B cell (primary cell): ENCODE results near the gene SLC16A10. TPM values are rescaled to one million over a fixed set of nuclear protein-coding genes. Genes with fewer than 3 reads are reported as not detected.

Experiments
- ATAC-seq: fragments of 200-7000 bp; cut with Tn5 transposase; one replicate; pipeline ENCODE4 v1.10.0; 2021; ENCODE audit warnings: low read depth, mild to moderate bottlenecking, moderate number of reproducible peaks, moderate library complexity
- CTCF ChIA-PET: fragments of 350-600 bp; sonication (Branson Sonifier 250); formaldehyde crosslinking; loops from one replicate; lab custom pipeline; 2021; ENCODE audit warnings: antibody characterized with exemption, inconsistent platforms; lab: Charles Lee
- POLR2A ChIA-PET: fragments of 350-600 bp; sonication (Branson Sonifier 250); formaldehyde crosslinking; loops from one replicate; lab custom pipeline; 2021; ENCODE audit warnings: antibody characterized with exemption; lab: Charles Lee
- DNase-seq: peaks from one replicate; pipeline ENCODE4 v3.0.0; 2013
- H2AFZ ChIP-seq: 2 replicates; pipeline ENCODE4 v1.6.1; 2012; ENCODE audit warnings: mild to moderate bottlenecking, low read depth, low read length; ENCODE audit not compliant: insufficient read depth, poor library complexity, severe bottlenecking
- H3K27ac ChIP-seq, 2 donors: 1 replicate in 1 of 2; 2 replicates in 1 of 2; pipeline ENCODE4 v1.5.1; 2012 to 2013; ENCODE audit warnings: low read length in 2 of 2, mild to moderate bottlenecking in 2 of 2, moderate library complexity in 1 of 2
- H3K27me3 ChIP-seq, 4 experiments: fragments of 200-600 bp in 1 of 4; sonication (generic) in 1 of 4; replicated peaks in 1 of 4; 1 replicate in 2 of 4; 2 replicates in 2 of 4; pipeline versions ENCODE4 v1.6.1 to v1.7.0; 2013 to 2016; ENCODE audit warnings: low read length in 3 of 4, mild to moderate bottlenecking in 2 of 4, mixed read lengths in 1 of 4, moderate library complexity in 1 of 4; ENCODE audit not compliant: insufficient read depth in 4 of 4, control insufficient read depth in 3 of 4; ENCODE audit errors: control extremely low read depth in 1 of 4
- H3K36me3 ChIP-seq, 2 experiments: replicated peaks in 1 of 2; 1 replicate in 1 of 2; 2 replicates in 1 of 2; pipeline versions ENCODE4 v1.6.1 to v1.7.1; 2013; ENCODE audit warnings: low read length in 1 of 2; ENCODE audit not compliant: insufficient read depth in 2 of 2, control insufficient read depth in 1 of 2; ENCODE audit errors: control extremely low read depth in 1 of 2, extremely low read depth in 1 of 2
- H3K4me1 ChIP-seq, 2 donors: fragments of 200-600 bp in 1 of 2; sonication (generic) in 1 of 2; 1 replicate in 1 of 2; 2 replicates in 1 of 2; pipeline versions ENCODE4 v1.5.1 to v1.6.1; 2013 to 2017; ENCODE audit warnings: low read length in 2 of 2; ENCODE audit not compliant: control insufficient read depth in 2 of 2, insufficient read depth in 2 of 2
- H3K4me2 ChIP-seq: replicated peaks from 2 replicates; pipeline ENCODE3; 2012; ENCODE audit warnings: mild to moderate bottlenecking, low read depth, low read length; ENCODE audit not compliant: poor library complexity, severe bottlenecking
- H3K4me3 ChIP-seq, 5 experiments: fragments of 200-600 bp in 1 of 5; sonication (generic) in 1 of 5; 1 replicate in 3 of 5; 2 replicates in 2 of 5; pipeline versions ENCODE4 v1.5.1 to v1.7.0; 2011 to 2016; ENCODE audit warnings: low read length in 4 of 5, mild to moderate bottlenecking in 4 of 5, low read depth in 2 of 5, control low read depth in 1 of 5, moderate library complexity in 1 of 5; ENCODE audit not compliant: insufficient read depth in 1 of 5; ENCODE audit errors: control extremely low read depth in 1 of 5, extremely low read depth in 1 of 5
- H3K79me2 ChIP-seq: fragments of 200-600 bp; sonication (generic); one replicate; pipeline ENCODE4 v1.6.0; 2016; ENCODE audit warnings: low read length; ENCODE audit not compliant: control insufficient read depth, insufficient read depth
- H3K9ac ChIP-seq: fragments of 200-600 bp; sonication (generic); 2 replicates; pipeline ENCODE4 v1.6.1; 2017; ENCODE audit warnings: mild to moderate bottlenecking, low read length, moderate library complexity
- H3K9me3 ChIP-seq, 3 donors: one replicate each; pipeline versions ENCODE4 v1.6.1 to v1.7.1; 2013; ENCODE audit warnings: low read length in 2 of 3; ENCODE audit not compliant: control insufficient read depth in 2 of 3, insufficient read depth in 1 of 3; ENCODE audit errors: control extremely low read depth in 1 of 3
- H4K20me1 ChIP-seq: 2 replicates; pipeline ENCODE4 v1.6.0; 2012; ENCODE audit warnings: mild to moderate bottlenecking, low read length; ENCODE audit not compliant: insufficient read depth, control insufficient read depth, poor library complexity, severe bottlenecking
- H3K27ac Mint-ChIP-seq: one replicate; pipeline ENCODE4 v1.8.0; 2021; ENCODE audit warnings: mixed read lengths
- H3K27me3 Mint-ChIP-seq: one replicate; pipeline ENCODE4 v1.8.0; 2021; ENCODE audit warnings: mixed read lengths
- H3K4me1 Mint-ChIP-seq: one replicate; pipeline ENCODE4 v1.8.0; 2021; ENCODE audit warnings: mixed read lengths
- H3K4me3 Mint-ChIP-seq: one replicate; pipeline ENCODE4 v1.8.0; 2021; ENCODE audit warnings: mixed read lengths
- H3K9me3 Mint-ChIP-seq: one replicate; pipeline ENCODE4 v1.8.0; 2022; ENCODE audit warnings: mixed read lengths; ENCODE audit not compliant: insufficient read depth
- EZH2 ChIP-seq: IDR thresholded peaks from 2 replicates; pipeline ENCODE4 v1.6.1; 2012; ENCODE audit warnings: borderline replicate concordance, low read depth, mild to moderate bottlenecking, moderate library complexity, low read length; ENCODE audit not compliant: insufficient read depth, poor library complexity, severe bottlenecking
- WGBS: methylation state at CpG from one replicate; pipeline ENCODE4 v1.1.5; 2013; ENCODE audit warnings: missing lambda C conversion rate; ENCODE audit not compliant: insufficient coverage; 5-methylcytosine and 5-hydroxymethylcytosine counted together
- intact Hi-C: fragments of 100-400 bp; cut with micrococcal nuclease; formaldehyde crosslinking; loops from one replicate; pipeline ENCODE4 v1.10.0; 2022
- polyA plus RNA-seq: library from polyadenylated mRNA; depleted of rRNA; stranded (reverse); fragments of >200 nt; gene quantifications from 2 replicates; pipeline ENCODE4 v1.2.3, GENCODE V29; 2012
- total RNA-seq, 2 donors: library from RNA; stranded (reverse); fragments of 120-200 nt in 1 of 2; gene quantifications; 1 replicate in 1 of 2; 2 replicates in 1 of 2; pipeline versions ENCODE4 v1.2.3 to v1.2.4, GENCODE V29; 2013 to 2022
- TF ChIP-seq, protein P1 (sequence below): fragments of 200-600 bp; IDR thresholded peaks from one replicate; pipeline ENCODE4 v1.8.0; 2022; ENCODE audit warnings: antibody characterized with exemption, mild to moderate bottlenecking

SLC16A10 gene
- total and polyA plus RNA-seq, 2 donors (not counting 1 experiment from before 2014, with no cell fraction given) = 0.06 to 0.71 TPM

DNA sequence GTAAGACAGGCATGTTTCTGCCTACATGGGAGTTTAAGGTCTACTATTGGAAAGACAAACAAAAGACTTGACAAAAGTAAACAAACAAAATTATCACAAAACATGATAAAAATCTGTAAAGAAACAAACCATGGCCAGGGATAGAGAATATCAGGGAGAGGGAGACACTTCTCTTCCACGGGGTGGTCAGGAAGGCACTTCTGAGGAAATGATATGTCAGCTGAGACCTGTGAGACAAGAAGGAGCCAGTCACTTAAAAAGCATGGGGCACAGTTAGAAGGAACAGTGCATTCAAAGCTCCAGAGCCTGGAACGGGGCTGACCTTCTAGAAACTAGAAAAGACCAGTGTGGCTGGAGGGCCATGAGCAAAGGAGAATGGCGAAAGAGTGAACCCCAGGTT lies 35.1 kb upstream of the SLC16A10 start:
- Histone ChIP-seq H3K9me3 (no peaks in the 10 kb centered on the region), H3K27me3 (no peaks in the 10 kb centered on the region), H3K4me2 (no peak overlapping the region), H4K20me1 (no peaks in the 10 kb centered on the region), H3K9ac (no peak overlapping the region), H3K4me1 (no peaks in the 10 kb centered on the region), H3K27ac (no peak overlapping the region), H3K36me3 (no peaks in the 10 kb centered on the region), H3K4me3 (no peak overlapping the region), H2AFZ (no peak overlapping the region), H3K79me2 (no peaks in the 10 kb centered on the region)
- intact Hi-C loops = no loop called here
- CTCF ChIA-PET = no interaction called here
- Mint-ChIP-seq H3K4me3 (no peak overlapping the region), H3K27me3 (peaks cover 3% of the 10 kb centered on the region), H3K4me1 (no peaks in the 10 kb centered on the region), H3K27ac (no peak overlapping the region), H3K9me3 (no peaks in the 10 kb centered on the region)
- TF ChIP-seq EZH2 = no peak
- TF ChIP-seq, protein P1, sequence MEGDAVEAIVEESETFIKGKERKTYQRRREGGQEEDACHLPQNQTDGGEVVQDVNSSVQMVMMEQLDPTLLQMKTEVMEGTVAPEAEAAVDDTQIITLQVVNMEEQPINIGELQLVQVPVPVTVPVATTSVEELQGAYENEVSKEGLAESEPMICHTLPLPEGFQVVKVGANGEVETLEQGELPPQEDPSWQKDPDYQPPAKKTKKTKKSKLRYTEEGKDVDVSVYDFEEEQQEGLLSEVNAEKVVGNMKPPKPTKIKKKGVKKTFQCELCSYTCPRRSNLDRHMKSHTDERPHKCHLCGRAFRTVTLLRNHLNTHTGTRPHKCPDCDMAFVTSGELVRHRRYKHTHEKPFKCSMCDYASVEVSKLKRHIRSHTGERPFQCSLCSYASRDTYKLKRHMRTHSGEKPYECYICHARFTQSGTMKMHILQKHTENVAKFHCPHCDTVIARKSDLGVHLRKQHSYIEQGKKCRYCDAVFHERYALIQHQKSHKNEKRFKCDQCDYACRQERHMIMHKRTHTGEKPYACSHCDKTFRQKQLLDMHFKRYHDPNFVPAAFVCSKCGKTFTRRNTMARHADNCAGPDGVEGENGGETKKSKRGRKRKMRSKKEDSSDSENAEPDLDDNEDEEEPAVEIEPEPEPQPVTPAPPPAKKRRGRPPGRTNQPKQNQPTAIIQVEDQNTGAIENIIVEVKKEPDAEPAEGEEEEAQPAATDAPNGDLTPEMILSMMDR = no peak
- POLR2A ChIA-PET = no interaction called here
- WGBS = 89% methylated on average over 3 of the region's 3 CpGs
- DNase-seq = no peak
- ATAC-seq = no peak

- Mint-ChIP-seq H3K9me3 (peaks cover 3% of the 10 kb centered on the region), H3K27ac (no peak overlapping the region), H3K27me3 (peaks cover 10% of the 10 kb centered on the region), H3K4me1 (no peaks in the 10 kb centered on the region), H3K4me3 (no peak overlapping the region)
- H3K9me3 ChIP-seq = peaks cover 0 to 6% (median 0%) of the 10 kb centered on the region in 3 donors
- H3K4me1 ChIP-seq = no peaks in the 10 kb centered on the region
- H3K4me3 ChIP-seq = no peak overlapping the region
- TF ChIP-seq, protein P1 = peak; percentile 75
- TF ChIP-seq EZH2 = no peak
- no peak overlapping the region for H3K27ac ChIP-seq
- 73% methylated on average over 6 of the region's 12 CpGs for WGBS
- ChIA-PET CTCF (interaction anchor here (0.7 to 3.3 kb wide), 8 partner anchors 11 to 987 kb away, joined by 3 to 17 read pairs (median 6); no protein-coding TSS in a partner anchor), POLR2A (no interaction called here)
- H3K36me3 ChIP-seq = no peaks in the 10 kb centered on the region
- no peaks in the 10 kb centered on the region for H3K79me2 ChIP-seq
- no peak overlapping the region for H2AFZ ChIP-seq
- H3K27me3 ChIP-seq = no peaks in the 10 kb centered on the region
- ATAC-seq = peak; percentile 45
- H4K20me1 ChIP-seq = no peaks in the 10 kb centered on the region
- no peak overlapping the region for H3K4me2 ChIP-seq
- intact Hi-C loops = loop anchor here (1.0 kb wide), 1 partner anchor 421 kb away; no protein-coding TSS in a partner anchor
- peak; percentile 42 for DNase-seq
- H3K9ac ChIP-seq = no peak overlapping the region
These were observed 30.1 kb upstream of the SLC16A10 start for GRCh38 chr6:111057074-111057752.
